Measurements from ENCODE around the gene CLPSL1. TPM values are rescaled to one million over a fixed set of nuclear protein-coding genes. Genes with fewer than 3 reads are reported as not detected.

The CLPSL1 gene
- total and polyA plus RNA-seq, 2 of the 8 experiments (the other 6 are each of a cell fraction or from before 2014, with no cell fraction given): not detected

DNA sequence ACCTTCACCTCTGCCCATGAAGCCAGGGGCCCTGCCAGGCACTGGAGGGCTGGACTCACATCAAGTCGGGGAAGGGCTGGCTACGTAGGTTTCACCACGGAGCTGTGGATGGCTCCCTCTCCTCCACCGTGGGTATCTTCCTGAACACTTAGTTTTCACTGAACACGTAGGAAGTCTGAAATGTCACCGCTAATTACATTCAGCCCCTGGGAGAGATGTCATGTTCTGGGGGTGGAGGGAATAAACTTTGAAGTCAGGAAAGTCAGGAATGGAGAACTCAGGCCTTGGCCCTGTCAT lies 30.8 kb downstream of the CLPSL1 start (continued):
- no peak for TF ChIP-seq EGR1 (IDR thresholded peaks at IDR 0.05; ENCODE audit: borderline replicate concordance, low read depth, low read length)
- no peak for TF ChIP-seq POLR2A (IDR thresholded peaks at IDR 0.05; ENCODE audit: control extremely low read depth in 1 of 2, low read depth in 2 of 2, low read length in 2 of 2)
- TF ChIP-seq KDM1A (IDR thresholded peaks at IDR 0.05; ENCODE audit: borderline replicate concordance, low read length): no peak
- no peak for TF ChIP-seq BACH1 (IDR thresholded peaks at IDR 0.05; ENCODE audit: low read length)
